H1 (cell line): ENCODE measurements around the gene BZW2. TPM values are rescaled to one million over a fixed set of nuclear protein-coding genes. Genes with fewer than 3 reads are reported as not detected.

ENCODE experiments used
- CTCF ChIA-PET: fragments of 300-600 bp; sonication (Branson Sonifier 250); formaldehyde crosslinking; loops from one replicate; lab custom pipeline; 2021; ENCODE audit not compliant: partially characterized antibody; lab: Charles Lee
- POLR2A ChIA-PET: fragments of 300-600 bp; sonication (Branson Sonifier 250); formaldehyde crosslinking; loops from one replicate; lab custom pipeline; 2021; ENCODE audit warnings: inconsistent platforms; ENCODE audit not compliant: partially characterized antibody; lab: Charles Lee
- DNase-seq, 2 experiments: peaks; one replicate each; pipeline versions ENCODE4 v3.0.0 to v3.0.0-alpha.2; 2010 to 2022; ENCODE audit warnings: low spot score in 2 of 2, low read depth in 1 of 2, mixed read lengths in 1 of 2
- FAIRE-seq: peaks from 2 replicates; lab custom pipeline; 2011; peaks lifted over from hg19 to GRCh38; lab: Jason Lieb, UNC
- H2AFZ ChIP-seq: 2 replicates; pipeline ENCODE4 v1.8.1; 2012; ENCODE audit warnings: low read length, inconsistent platforms
- H2AK5ac ChIP-seq: 2 replicates; pipeline ENCODE4 v1.6.1; 2013; ENCODE audit warnings: low read depth, low read length
- H2BK120ac ChIP-seq: replicated peaks from 2 replicates; pipeline ENCODE3; 2013; ENCODE audit warnings: low read depth, low read length, inconsistent platforms
- H2BK12ac ChIP-seq: 2 replicates; pipeline ENCODE4 v1.6.1; 2013; ENCODE audit warnings: low read depth, low read length
- H2BK15ac ChIP-seq: 2 replicates; pipeline ENCODE4 v1.6.1; 2013; ENCODE audit warnings: low read length
- H2BK20ac ChIP-seq: 2 replicates; pipeline ENCODE4 v1.6.1; 2013; ENCODE audit warnings: low read length
- H2BK5ac ChIP-seq: 2 replicates; pipeline ENCODE4 v1.6.1; 2013; ENCODE audit warnings: low read depth, low read length
- H3K14ac ChIP-seq: 2 replicates; pipeline ENCODE4 v1.6.1; 2013; ENCODE audit warnings: inconsistent platforms; ENCODE audit not compliant: insufficient read length
- H3K18ac ChIP-seq: 2 replicates; pipeline ENCODE4 v1.6.1; 2013; ENCODE audit warnings: low read length; ENCODE audit errors: extremely low read depth
- H3K23ac ChIP-seq: 2 replicates; pipeline ENCODE4 v1.6.1; 2013; ENCODE audit warnings: inconsistent platforms; ENCODE audit not compliant: insufficient read length
- H3K23me2 ChIP-seq: 2 replicates; pipeline ENCODE4 v1.6.1; 2013; ENCODE audit warnings: low read depth, low read length
- H3K27ac ChIP-seq: 2 replicates; pipeline ENCODE4 v1.6.1; 2011; ENCODE audit warnings: low read depth, low read length, inconsistent platforms
- H3K27me3 ChIP-seq, 4 experiments: replicated peaks in 1 of 4; 1 replicate in 1 of 4; 2 replicates in 3 of 4; pipeline versions ENCODE4 v1.6.1 to v1.8.1; 2011 to 2013; ENCODE audit warnings: low read length in 3 of 4, mild to moderate bottlenecking in 3 of 4, inconsistent platforms in 2 of 4, mixed read lengths in 2 of 4, moderate library complexity in 1 of 4; ENCODE audit not compliant: control insufficient read depth in 3 of 4, insufficient read depth in 3 of 4; ENCODE audit errors: extremely low read depth in 1 of 4
- H3K36me3 ChIP-seq, 4 experiments: 2 replicates each; pipeline versions ENCODE4 v1.6.1 to v1.8.1; 2011 to 2013; ENCODE audit warnings: mild to moderate bottlenecking in 4 of 4, low read length in 3 of 4, moderate library complexity in 2 of 4, control low read depth in 1 of 4, inconsistent platforms in 1 of 4; ENCODE audit not compliant: insufficient read depth in 4 of 4, control insufficient read depth in 2 of 4
- H3K4ac ChIP-seq: replicated peaks from 2 replicates; pipeline ENCODE3; 2013; ENCODE audit warnings: low read length, low read depth, mixed read lengths, inconsistent platforms; ENCODE audit not compliant: insufficient read length
- H3K4me1 ChIP-seq, 4 experiments: replicated peaks in 1 of 4; 1 replicate in 1 of 4; 2 replicates in 3 of 4; pipeline versions ENCODE4 v1.6.1 to v1.8.1; 2011 to 2013; ENCODE audit warnings: low read length in 3 of 4, inconsistent platforms in 2 of 4, mixed read lengths in 1 of 4; ENCODE audit not compliant: insufficient read depth in 4 of 4, control insufficient read depth in 3 of 4
- H3K4me2 ChIP-seq, 2 experiments: 2 replicates each; pipeline versions ENCODE4 v1.6.1 to v1.8.1; 2011 to 2013; ENCODE audit warnings: low read depth in 2 of 2, low read length in 2 of 2, control low read depth in 1 of 2, inconsistent platforms in 1 of 2, mild to moderate bottlenecking in 1 of 2; ENCODE audit not compliant: insufficient read depth in 1 of 2
- H3K4me3 ChIP-seq, 4 experiments: fragments of 200-600, 300-600 bp in 1 of 4; sonication (generic), shearing (Covaris generic), sonication (Bioruptor Twin) in 1 of 4; 2 replicates each; pipeline versions ENCODE4 v1.5.1 to v1.8.1; 2011 to 2016; ENCODE audit warnings: low read length in 4 of 4, low read depth in 3 of 4, control low read depth in 2 of 4, inconsistent platforms in 2 of 4, mild to moderate bottlenecking in 2 of 4, mixed read lengths in 1 of 4, moderate library complexity in 1 of 4; ENCODE audit not compliant: insufficient read depth in 2 of 4; ENCODE audit errors: extremely low read depth in 1 of 4
- H3K56ac ChIP-seq: replicated peaks from 2 replicates; pipeline ENCODE3; 2013; ENCODE audit warnings: low read depth, mild to moderate bottlenecking, mixed read lengths, low read length, inconsistent platforms; ENCODE audit not compliant: insufficient read length
- H3K79me1 ChIP-seq: 2 replicates; pipeline ENCODE4 v1.6.1; 2013; ENCODE audit warnings: low read depth, low read length, control low read depth
- H3K79me2 ChIP-seq, 2 experiments: 2 replicates each; pipeline versions ENCODE4 v1.6.1 to v1.8.1; 2012 to 2013; ENCODE audit warnings: low read length in 2 of 2, mild to moderate bottlenecking in 2 of 2, inconsistent platforms in 1 of 2; ENCODE audit not compliant: insufficient read depth in 2 of 2, control insufficient read depth in 1 of 2
- H3K9ac ChIP-seq, 4 experiments: replicated peaks in 1 of 4; 1 replicate in 1 of 4; 2 replicates in 3 of 4; pipeline versions ENCODE4 v1.6.1 to v1.8.1; 2011 to 2013; ENCODE audit warnings: low read depth in 3 of 4, low read length in 3 of 4, control low read depth in 2 of 4, mild to moderate bottlenecking in 2 of 4, moderate library complexity in 2 of 4, inconsistent platforms in 1 of 4; ENCODE audit errors: extremely low read depth in 1 of 4
- H3K9me3 ChIP-seq, 2 experiments: 2 replicates each; pipeline versions ENCODE4 v1.6.1 to v1.8.1; 2012 to 2013; ENCODE audit warnings: mild to moderate bottlenecking in 2 of 2, moderate library complexity in 2 of 2, control low read depth in 1 of 2, inconsistent platforms in 1 of 2, low read depth in 1 of 2, low read length in 1 of 2, mixed read lengths in 1 of 2; ENCODE audit not compliant: insufficient read depth in 2 of 2
- H4K20me1 ChIP-seq, 2 experiments: replicated peaks in 1 of 2; 2 replicates each; pipeline versions ENCODE3 to v1.8.1; 2011 to 2013; ENCODE audit warnings: inconsistent platforms in 2 of 2, low read length in 2 of 2, mild to moderate bottlenecking in 1 of 2; ENCODE audit not compliant: insufficient read depth in 2 of 2, control insufficient read depth in 1 of 2
- H4K5ac ChIP-seq: 2 replicates; pipeline ENCODE4 v1.6.1; 2013; ENCODE audit warnings: low read length, low read depth, mixed read lengths, inconsistent platforms; ENCODE audit not compliant: insufficient read length
- H4K8ac ChIP-seq: 2 replicates; pipeline ENCODE4 v1.8.0; 2013; ENCODE audit warnings: mild to moderate bottlenecking, moderate library complexity, low read length, inconsistent platforms; ENCODE audit not compliant: insufficient read depth; ENCODE audit errors: extremely low read depth
- H4K91ac ChIP-seq: replicated peaks from 2 replicates; pipeline ENCODE3; 2013; ENCODE audit warnings: low read length, mixed read lengths, inconsistent platforms; ENCODE audit not compliant: insufficient read length
- ASH2L ChIP-seq: fragments of 200-600, 300-600 bp; sonication (generic); IDR thresholded peaks from one replicate; pipeline ENCODE4 v1.7.1; 2017; ENCODE audit warnings: low read length
- CTBP2 ChIP-seq: IDR thresholded peaks from 2 replicates; pipeline ENCODE4 v1.7.0; 2011; ENCODE audit warnings: borderline replicate concordance, mild to moderate bottlenecking, moderate library complexity, mixed read lengths, low read length; ENCODE audit not compliant: insufficient read depth, insufficient read length
- CTCF ChIP-seq, 3 experiments: IDR thresholded peaks; 1 replicate in 2 of 3; 2 replicates in 1 of 3; pipeline versions ENCODE4 v1.5.1 to v1.6.1; 2011; ENCODE audit warnings: low read length in 3 of 3, mild to moderate bottlenecking in 3 of 3, inconsistent platforms in 2 of 3, low read depth in 1 of 3, moderate library complexity in 1 of 3; ENCODE audit not compliant: insufficient read depth in 1 of 3; ENCODE audit errors: control extremely low read depth in 1 of 3
- GABPA ChIP-seq: IDR thresholded peaks from 2 replicates; pipeline ENCODE4 v1.6.1; 2011; ENCODE audit warnings: mild to moderate bottlenecking, low read length, moderate library complexity, borderline replicate concordance; ENCODE audit not compliant: insufficient read depth
- HDAC6 ChIP-seq: IDR thresholded peaks from one replicate; pipeline ENCODE4 v1.7.1; 2012; ENCODE audit warnings: low read depth, mild to moderate bottlenecking, inconsistent platforms, low read length, moderate library complexity
- POU5F1 ChIP-seq: IDR thresholded peaks from 2 replicates; pipeline ENCODE4 v1.6.1; 2011; ENCODE audit warnings: low read depth, mild to moderate bottlenecking, low read length, moderate library complexity
- SIRT6 ChIP-seq: IDR thresholded peaks from one replicate; pipeline ENCODE4 v1.7.1; 2012; ENCODE audit warnings: low read length, inconsistent platforms
- TCF12 ChIP-seq: IDR thresholded peaks from 2 replicates; pipeline ENCODE4 v1.6.1; 2011; ENCODE audit warnings: low read depth, mild to moderate bottlenecking, low read length
- USF2 ChIP-seq: IDR thresholded peaks from 2 replicates; pipeline ENCODE4 v1.6.1; 2011; ENCODE audit warnings: low read length, improper control_type of control experiment
- WGBS, 2 experiments: shearing (Covaris generic) in 1 of 2; methylation state at CpG; one replicate each; pipeline versions ENCODE4 v1.1.6 to v1.1.7; 2013 to 2015; ENCODE audit warnings: low lambda C conversion rate in 2 of 2, mixed read lengths in 2 of 2, inconsistent platforms in 1 of 2, low coverage in 1 of 2, missing lambda C conversion rate in 1 of 2; ENCODE audit not compliant: insufficient replicate concordance in 2 of 2, insufficient coverage in 1 of 2, insufficient read length in 1 of 2; ENCODE audit errors: extremely low coverage in 1 of 2, missing lambda C conversion rate in 1 of 2; 5-methylcytosine and 5-hydroxymethylcytosine counted together
- polyA plus RNA-seq, 7 experiments: library from polyadenylated mRNA; depleted of rRNA in 3 of 7; stranded (reverse) in 5 of 7; unstranded in 2 of 7; fragments of >200 nt in 5 of 7; fragments of 200-250 nt in 2 of 7; gene quantifications; 1 replicate in 5 of 7; 2 replicates in 1 of 7; 4 replicates in 1 of 7; pipeline versions ENCODE4 v1.2.1 to v1.2.3, GENCODE V29; 2011 to 2013; ENCODE audit warnings: missing spikeins in 2 of 7, mixed read lengths in 2 of 7
- total RNA-seq: library from RNA; stranded (reverse); fragmentation: NEBNext Ultra II Directional; extraction: Animal tissue kit (Norgen Biotek cat#: 25700); gene quantifications from 2 replicates; pipeline ENCODE4 v1.2.1, GENCODE V29; 2021

Gene BZW2
- total and polyA plus RNA-seq, 2 of the 8 experiments (the other 6 are each of a cell fraction or from before 2014, with no cell fraction given) = 32.3 to 103 TPM

- no peaks in the 10 kb centered on the region for H3K9me3 ChIP-seq
- H2AFZ ChIP-seq = no peak overlapping the region
- no peak overlapping the region for H2BK12ac ChIP-seq
- no peak overlapping the region for H3K56ac ChIP-seq
- no peaks in the 10 kb centered on the region for H3K79me1 ChIP-seq
- no peak overlapping the region for H3K9ac ChIP-seq
- no peak overlapping the region for H3K4me3 ChIP-seq
- H4K91ac ChIP-seq = no peak overlapping the region
- ChIA-PET CTCF (interaction anchor here (0.5 to 1.5 kb wide), 2 partner anchors 14 to 63 kb away, joined by 3 to 4 read pairs; no protein-coding TSS in a partner anchor), POLR2A (no interaction called here)
- H3K23me2 ChIP-seq = no peaks in the 10 kb centered on the region
- no peak for FAIRE-seq
- peaks cover 0 to 2% of the 10 kb centered on the region in 2 experiments for H4K20me1 ChIP-seq
- H2BK20ac ChIP-seq = no peak overlapping the region
- no peaks in the 10 kb centered on the region for H3K79me2 ChIP-seq
- WGBS, 2 experiments = 89% methylated on average over 4 of the region's 4 CpGs; no CpG with 5 or more reads in 1 of the 2 experiments
- TF ChIP-seq ASH2L (no peak), CTBP2 (no peak), SIRT6 (no peak), USF2 (no peak), HDAC6 (no peak), POU5F1 (no peak), CTCF (IDR thresholded peaks at IDR 0.05; ENCODE audit: control extremely low read depth in 1 of 3, insufficient read depth in 1 of 3, low read depth in 1 of 3, low read length in 3 of 3) (no peak), GABPA (no peak), TCF12 (no peak)
- no peak overlapping the region for H3K14ac ChIP-seq
- no peak overlapping the region for H3K4me2 ChIP-seq
- no peak overlapping the region for H3K23ac ChIP-seq
- no peak for DNase-seq
- H3K4ac ChIP-seq = no peak overlapping the region
- no peak overlapping the region for H4K5ac ChIP-seq
- no peak overlapping the region for H3K27ac ChIP-seq
- no peaks in the 10 kb centered on the region for H3K27me3 ChIP-seq
- H3K18ac ChIP-seq = no peak overlapping the region
- no peaks in the 10 kb centered on the region for H3K4me1 ChIP-seq
- H4K8ac ChIP-seq = no peak overlapping the region
- H3K36me3 ChIP-seq = peaks cover 0 to 30% (median 17%) of the 10 kb centered on the region in 4 experiments
- H2AK5ac ChIP-seq = no peak overlapping the region
- no peak overlapping the region for H2BK15ac ChIP-seq
- H2BK5ac ChIP-seq = no peak overlapping the region
- H2BK120ac ChIP-seq = no peak overlapping the region
Measured at GRCh38 chr7:16691241-16691640, 45.3 kb downstream of the BZW2 start.
